ENCODE data around the gene VEZF1. TPM values are rescaled to one million over a fixed set of nuclear protein-coding genes. Genes with fewer than 3 reads are reported as not detected.

Gene VEZF1
- total and polyA plus RNA-seq, 2 of the 4 experiments (the other 2 are of a cell fraction): 21.1 to 42.1 TPM

- in situ Hi-C loops (cut with MboI; ENCODE audit: low sequenced_read_pairs): no loop called here
- no peaks in the 10 kb centered on the region for H3K36me3 ChIP-seq (ENCODE audit: control insufficient read depth, insufficient read depth, low read length)
- no peak overlapping the region for H3K18ac ChIP-seq (ENCODE audit: low read depth, low read length)
- H3K9ac ChIP-seq (ENCODE audit: low read depth, low read length): no peak overlapping the region
- H4K20me1 ChIP-seq (ENCODE audit: insufficient read depth, low read length): no peaks in the 10 kb centered on the region
- no peak overlapping the region for H3K4ac ChIP-seq (ENCODE audit: low read depth, low read length)
- intact Hi-C loops (cut with micrococcal nuclease): no loop called here
- CTCF ChIA-PET: no interaction called here
- H4K8ac ChIP-seq (ENCODE audit: low read depth in 2 of 2, low read length in 2 of 2): no peak overlapping the region
- H3K79me1 ChIP-seq (ENCODE audit: low read depth in 1 of 2, low read length in 2 of 2): no peaks in the 10 kb centered on the region
- no peaks in the 10 kb centered on the region for H3K27me3 ChIP-seq (ENCODE audit: control insufficient read depth, insufficient read depth, low read length)
- no peak overlapping the region for H3K27ac ChIP-seq (ENCODE audit: insufficient read depth, low read length)
- no peak overlapping the region for H2BK120ac ChIP-seq (ENCODE audit: low read depth, low read length)
- BruUV-seq (replicated peaks): no TSS peak
- H3K4me2 ChIP-seq (ENCODE audit: low read depth, low read length): no peak overlapping the region
- H3K9me1 ChIP-seq (ENCODE audit: insufficient read depth, low read length): no peaks in the 10 kb centered on the region; the same call in 1 of the 2 replicates
- no peak overlapping the region for H2AFZ ChIP-seq (replicated peaks; ENCODE audit: low read length, poor library complexity)
- no peak for DNase-seq
- dilution Hi-C loops (cut with HindIII; ENCODE audit: low sequenced_read_pairs, unreplicated experiment): no loop called here
- no peak overlapping the region for H2AK9ac ChIP-seq (replicated peaks; ENCODE audit: low read depth, low read length, poor library complexity)
- no peak overlapping the region for H2AK5ac ChIP-seq (ENCODE audit: low read depth, low read length)
- ATAC-seq (ENCODE audit: low read depth): no peak
- H3K4me1 ChIP-seq (ENCODE audit: control insufficient read depth, insufficient read depth, low read length): no peaks in the 10 kb centered on the region
- H3K56ac ChIP-seq (ENCODE audit: extremely low read depth, insufficient read depth, low read length): no peak overlapping the region
- no peak overlapping the region for H2BK15ac ChIP-seq (ENCODE audit: low read depth, low read length)
- POLR2A ChIA-PET (ENCODE audit: unreplicated experiment): no interaction called here
- WGBS, 2 experiments (ENCODE audit: extremely low coverage in 2 of 2, insufficient read length in 1 of 2): 76% methylated on average over 3 of the region's 8 CpGs; no CpG with 5 or more reads in 1 of the 2 experiments
- H2BK20ac ChIP-seq (ENCODE audit: low read depth, low read length): no peak overlapping the region
- H3K14ac ChIP-seq (replicated peaks; ENCODE audit: low read depth, low read length): no peak overlapping the region
- no peak overlapping the region for H4K91ac ChIP-seq (ENCODE audit: insufficient read depth, low read depth, low read length)
- H3K23ac ChIP-seq (ENCODE audit: low read depth, low read length): no peak overlapping the region
- no peak overlapping the region for H3K4me3 ChIP-seq (ENCODE audit: insufficient read depth, low read depth, low read length)
- no peak overlapping the region for H4K5ac ChIP-seq (ENCODE audit: low read depth, low read length)
- no peak overlapping the region for H2BK5ac ChIP-seq (ENCODE audit: low read depth, low read length, poor library complexity, severe bottlenecking)
- no peaks in the 10 kb centered on the region for H3K9me3 ChIP-seq (ENCODE audit: control insufficient read depth, insufficient read depth, low read length)
- no peak for TF ChIP-seq BHLHE40 (IDR thresholded peaks at IDR 0.05; ENCODE audit: low read depth, low read length)
- TF ChIP-seq, protein P1, sequence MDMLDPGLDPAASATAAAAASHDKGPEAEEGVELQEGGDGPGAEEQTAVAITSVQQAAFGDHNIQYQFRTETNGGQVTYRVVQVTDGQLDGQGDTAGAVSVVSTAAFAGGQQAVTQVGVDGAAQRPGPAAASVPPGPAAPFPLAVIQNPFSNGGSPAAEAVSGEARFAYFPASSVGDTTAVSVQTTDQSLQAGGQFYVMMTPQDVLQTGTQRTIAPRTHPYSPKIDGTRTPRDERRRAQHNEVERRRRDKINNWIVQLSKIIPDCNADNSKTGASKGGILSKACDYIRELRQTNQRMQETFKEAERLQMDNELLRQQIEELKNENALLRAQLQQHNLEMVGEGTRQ (IDR thresholded peaks at IDR 0.05; ENCODE audit: low read depth, low read length): no peak
- TF ChIP-seq CTCF (conservative IDR thresholded peaks at IDR 0.05; ENCODE audit: low read depth, low read length): no peak
- no peak for TF ChIP-seq RAD21 (IDR thresholded peaks at IDR 0.05; ENCODE audit: low read length)
- TF ChIP-seq FOS (IDR thresholded peaks at IDR 0.05; ENCODE audit: low read depth, low read length): no peak
- no peak for TF ChIP-seq MXI1 (IDR thresholded peaks at IDR 0.05; ENCODE audit: borderline replicate concordance, low read depth, low read length)
- TF ChIP-seq MAZ (IDR thresholded peaks at IDR 0.05; ENCODE audit: borderline replicate concordance, low read depth, low read length): no peak
- no peak for TF ChIP-seq RCOR1 (IDR thresholded peaks at IDR 0.05; ENCODE audit: insufficient replicate concordance, low read length)
- TF ChIP-seq MAFK (IDR thresholded peaks at IDR 0.05; ENCODE audit: low read depth, low read length): no peak
- TF ChIP-seq, protein P2, sequence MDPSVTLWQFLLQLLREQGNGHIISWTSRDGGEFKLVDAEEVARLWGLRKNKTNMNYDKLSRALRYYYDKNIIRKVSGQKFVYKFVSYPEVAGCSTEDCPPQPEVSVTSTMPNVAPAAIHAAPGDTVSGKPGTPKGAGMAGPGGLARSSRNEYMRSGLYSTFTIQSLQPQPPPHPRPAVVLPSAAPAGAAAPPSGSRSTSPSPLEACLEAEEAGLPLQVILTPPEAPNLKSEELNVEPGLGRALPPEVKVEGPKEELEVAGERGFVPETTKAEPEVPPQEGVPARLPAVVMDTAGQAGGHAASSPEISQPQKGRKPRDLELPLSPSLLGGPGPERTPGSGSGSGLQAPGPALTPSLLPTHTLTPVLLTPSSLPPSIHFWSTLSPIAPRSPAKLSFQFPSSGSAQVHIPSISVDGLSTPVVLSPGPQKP (IDR thresholded peaks at IDR 0.05; ENCODE audit: borderline replicate concordance, low read depth, low read length): no peak
- no peak for TF ChIP-seq RFX5 (IDR thresholded peaks at IDR 0.05; ENCODE audit: low read depth, low read length)
- TF ChIP-seq CEBPB (IDR thresholded peaks at IDR 0.05; ENCODE audit: low read depth, low read length): no peak
- TF ChIP-seq NFE2L2 (IDR thresholded peaks at IDR 0.05; ENCODE audit: low read depth, low read length): no peak
- no peak for TF ChIP-seq POLR2A (IDR thresholded peaks at IDR 0.05; ENCODE audit: low read depth, low read length)
- TF ChIP-seq SMC3 (IDR thresholded peaks at IDR 0.05; ENCODE audit: low read depth, low read length): no peak
These were observed 25.5 kb downstream of the VEZF1 start for GRCh38 chr17:57962279-57963148.
